KG1 (cell line): Measurements from ENCODE around the gene F9.
"Not testable (repeated sequence)": the region's sequence is repeated elsewhere in the genome, so short reads cannot be mapped to it uniquely, and the experiment has no call there.

Source experiments
- DNase-seq: peaks from one replicate; lab custom pipeline; 2025; lab: John Stamatoyannopoulos, UW

F9 gene

GRCh38 chrX:139530550-139530949 is at the start of gene F9:
TSS of gene F9 (plus strand) at chrX:139530739. CDS start at chrX:139530765, 26 bp downstream.
- no peak for DNase-seq

GRCh38 chrX:139483699-139484098 is 46.8 kb upstream of the F9 start:
- DNase-seq = no peak

GRCh38 chrX:139484591-139484990 is 45.9 kb upstream of the F9 start:
- no peak for DNase-seq

GRCh38 chrX:139495324-139495723 is 35.2 kb upstream of the F9 start:
- DNase-seq = no peak

- no peak for DNase-seq
Measured at GRCh38 chrX:139506333-139506732, 24.2 kb upstream of the F9 start.

DNA sequence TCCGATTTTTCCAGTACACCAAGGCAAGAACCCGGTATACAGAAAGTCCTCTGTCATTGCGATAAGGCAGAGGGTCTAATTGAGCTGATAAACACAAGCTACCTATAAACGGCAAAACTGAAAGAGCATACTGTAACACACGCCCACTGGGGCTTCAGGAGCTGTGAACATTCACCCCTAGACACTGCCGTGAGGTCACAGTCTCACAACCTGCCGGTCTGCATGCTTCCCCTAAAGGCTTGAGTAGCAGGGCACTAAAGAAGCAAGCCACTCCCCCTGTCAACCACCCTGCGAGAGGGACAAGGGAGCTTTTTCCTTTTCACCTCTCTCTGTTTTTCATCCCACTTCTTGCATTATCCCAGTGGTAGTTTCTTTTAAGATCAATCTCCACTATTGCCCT is 22.4 kb upstream of the F9 start:
- DNase-seq = no peak

- DNase-seq = no peak
Measured at GRCh38 chrX:139518475-139518874, 12.1 kb upstream of the F9 start.

DNA sequence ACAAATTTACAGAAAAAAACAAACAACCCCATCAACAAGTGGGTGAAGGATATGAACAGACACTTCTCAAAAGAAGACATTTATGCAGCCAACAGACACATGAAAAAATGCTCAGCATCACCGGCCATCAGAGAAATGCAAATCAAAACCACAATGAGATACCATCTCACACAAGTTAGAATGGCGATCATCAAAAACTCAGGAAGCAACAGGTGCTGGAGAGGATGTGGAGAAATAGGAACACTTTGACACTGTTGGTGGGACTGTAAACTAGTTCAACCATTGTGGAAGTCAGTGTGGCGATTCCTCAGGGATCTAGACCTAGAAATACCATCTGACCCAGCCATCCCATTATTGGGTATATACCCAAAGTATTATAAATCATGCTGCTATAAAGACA is 1.7 kb upstream of the F9 start:
- not testable (repeated sequence) for DNase-seq

- DNase-seq = no peak
Measured at GRCh38 chrX:139532834-139533233, 2.3 kb downstream of the F9 start.

DNA sequence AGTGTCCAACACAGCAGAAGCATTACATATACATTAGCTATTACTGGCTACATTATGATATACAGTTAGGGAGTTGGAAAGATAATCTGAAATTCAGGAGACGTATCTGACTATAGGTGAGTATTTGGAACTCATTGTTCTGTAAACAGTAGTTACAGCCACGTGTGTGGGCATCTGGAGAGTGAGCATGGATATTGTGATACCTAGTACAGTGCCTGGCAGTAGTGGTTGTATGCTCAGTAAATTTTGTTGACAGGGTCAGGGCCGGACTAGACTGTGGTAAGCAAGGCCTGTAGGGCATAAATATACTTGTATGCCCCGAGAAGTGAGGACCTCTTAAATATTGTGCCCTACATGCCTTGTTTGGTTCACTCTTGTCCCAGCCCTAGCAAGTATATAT is 2.9 kb downstream of the F9 start:
- DNase-seq = no peak

DNA sequence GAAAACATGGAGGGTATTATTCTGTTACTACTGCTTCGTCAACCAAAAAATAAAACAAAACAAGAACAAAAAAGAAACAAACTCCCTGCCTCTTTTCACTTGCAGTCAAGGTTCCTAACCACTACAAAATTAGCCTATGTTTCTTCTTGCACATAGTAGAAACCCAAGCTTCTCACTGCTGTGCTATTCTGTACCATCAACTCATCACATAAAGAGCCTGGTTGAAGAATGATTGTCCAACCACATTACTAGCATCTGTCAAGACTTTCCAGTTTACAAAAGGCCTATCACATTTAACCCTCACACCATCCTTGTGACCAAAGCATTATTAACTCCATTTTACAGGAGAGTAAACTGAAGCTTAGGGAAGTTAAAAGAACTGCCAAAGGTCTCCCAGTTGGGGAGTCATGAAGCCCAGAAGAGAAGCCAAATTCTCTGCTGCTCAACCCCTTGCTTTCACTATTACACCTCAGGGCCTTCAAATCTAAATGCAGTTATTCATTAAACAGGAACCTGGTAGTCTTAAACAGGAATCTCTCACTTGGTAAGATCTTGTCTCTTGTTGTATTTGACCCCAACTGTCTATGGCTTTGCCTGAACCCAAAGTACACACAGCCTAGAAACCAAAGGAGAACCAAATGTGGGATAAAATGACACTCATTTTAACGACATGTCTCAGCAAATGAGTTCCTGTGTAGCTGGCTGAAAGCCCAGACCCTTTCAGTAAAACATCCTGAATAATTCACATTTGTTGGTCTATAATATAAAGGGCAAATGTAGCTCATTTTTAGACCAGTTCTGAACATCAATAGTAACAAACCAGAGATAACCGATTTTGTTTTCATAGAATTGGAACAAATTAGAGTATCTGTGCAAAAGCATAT is 8.6 kb downstream of the F9 start:
- no peak for DNase-seq

DNA sequence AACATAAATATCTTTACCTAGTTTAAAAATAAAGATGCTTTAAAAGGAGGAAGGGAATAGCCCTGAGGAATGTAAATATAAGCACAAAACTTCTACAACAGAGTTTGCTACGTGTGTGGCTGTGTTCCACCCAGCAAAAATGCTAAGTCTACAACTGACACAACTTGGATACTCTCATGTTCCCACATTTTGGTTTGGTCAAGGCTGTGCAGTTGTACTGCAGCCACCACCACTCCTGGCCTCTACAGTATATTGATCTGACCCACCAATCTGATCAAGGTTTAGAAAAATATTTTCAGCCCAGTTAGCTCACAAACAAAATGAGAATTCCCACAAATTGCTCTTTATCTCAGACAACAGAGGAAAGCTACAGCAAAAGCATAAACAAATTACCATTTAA is 12.1 kb downstream of the F9 start:
- DNase-seq = no peak

DNA sequence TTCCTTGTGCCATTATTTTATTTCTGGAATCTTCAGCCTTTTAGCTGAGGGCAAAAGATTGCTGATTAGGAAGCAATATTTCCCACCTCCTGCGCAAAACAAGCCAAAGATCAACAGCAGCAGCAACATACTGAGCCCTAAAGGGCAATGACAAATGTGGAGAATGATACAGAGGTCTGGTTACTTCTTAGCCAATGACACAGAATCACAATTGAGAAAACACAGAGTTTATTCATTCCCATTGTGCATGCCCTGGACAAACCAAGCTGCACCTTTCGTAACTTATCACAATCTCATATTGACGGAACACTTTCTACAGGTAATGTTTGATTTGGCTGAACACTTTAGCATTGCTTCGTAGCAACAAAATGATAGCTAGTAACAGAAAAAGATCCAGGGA is 13.4 kb downstream of the F9 start:
- no peak for DNase-seq

GRCh38 chrX:139544591-139544990 is 14.1 kb downstream of the F9 start:
- DNase-seq = no peak

- no peak for DNase-seq
Measured at GRCh38 chrX:139554376-139554775, 23.8 kb downstream of the F9 start.

- no peak for DNase-seq
Measured at GRCh38 chrX:139554991-139555675, 24.6 kb downstream of the F9 start.

- DNase-seq = no peak
Measured at GRCh38 chrX:139559383-139560042, 29.0 kb downstream of the F9 start.

DNA sequence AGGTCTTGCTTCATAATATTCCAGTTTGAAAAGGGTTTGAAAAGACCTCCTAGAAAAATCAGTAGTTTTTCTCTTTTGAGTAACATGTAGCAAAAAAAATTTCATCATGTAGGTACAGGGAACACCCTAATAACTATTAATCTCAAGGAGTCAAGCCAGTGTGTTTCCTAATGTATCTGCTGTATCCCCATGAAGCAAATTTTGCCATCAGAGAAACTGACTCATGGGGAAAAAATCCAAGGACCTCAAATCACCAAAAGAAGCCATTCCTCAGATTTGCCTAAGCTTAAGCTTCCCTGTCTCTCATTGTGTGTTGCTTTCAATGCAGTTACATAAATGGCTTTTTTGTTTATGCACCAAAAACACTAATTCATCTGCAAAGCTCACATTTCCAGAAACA is 29.7 kb downstream of the F9 start:
- no peak for DNase-seq

- no peak for DNase-seq
Measured at GRCh38 chrX:139563251-139563650, 32.7 kb downstream of the F9 start.

- DNase-seq = no peak
Measured at GRCh38 chrX:139566981-139567380, 36.4 kb downstream of the F9 start.

DNA sequence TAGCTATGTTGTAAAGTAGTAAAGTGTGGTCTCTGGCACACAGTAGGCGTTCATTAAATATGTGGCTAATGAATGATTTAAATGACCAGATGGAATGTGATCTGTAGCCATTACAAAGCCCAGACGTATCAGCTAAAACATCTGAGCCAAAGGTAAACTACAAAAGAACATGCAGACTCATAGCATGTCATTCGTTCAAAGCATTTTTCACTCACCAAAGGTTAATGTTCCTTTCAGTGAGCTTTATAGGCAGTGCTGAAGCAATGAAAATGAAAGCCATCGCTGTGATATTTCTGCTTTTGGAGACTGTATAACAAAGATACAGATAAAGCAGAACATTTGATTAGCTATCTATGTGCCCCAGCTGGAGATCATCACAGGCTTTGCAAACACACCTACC is 50.5 kb downstream of the F9 start:
- no peak for DNase-seq

- no peak for DNase-seq
Measured at GRCh38 chrX:139585613-139586012, 55.1 kb downstream of the F9 start.

DNA sequence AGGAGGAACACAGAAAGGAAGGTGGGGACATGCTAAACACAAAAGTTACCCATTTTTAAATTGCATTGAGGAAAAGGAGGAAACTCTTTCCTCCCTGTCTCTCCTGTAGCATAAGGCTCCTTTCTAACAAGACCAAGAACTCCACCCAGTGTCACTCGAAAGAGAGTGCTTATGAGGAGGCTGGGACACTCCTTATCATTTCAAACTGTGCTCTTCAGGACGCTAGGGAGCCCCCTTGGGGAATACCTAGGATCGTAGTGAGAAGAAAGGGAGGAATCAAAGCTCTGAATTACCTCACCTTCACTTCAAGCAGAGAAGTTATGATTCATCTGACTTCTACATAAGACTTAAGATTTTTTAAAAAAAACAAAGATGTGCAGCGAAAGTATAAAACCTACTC is 65.5 kb downstream of the F9 start:
- DNase-seq = no peak
